Epithelial cell of alveolus of lung (primary cell): ENCODE data around the gene ZNF275. TPM values are rescaled to one million over a fixed set of nuclear protein-coding genes. Genes with fewer than 3 reads are reported as not detected.

ENCODE experiments used
- total RNA-seq: library from RNA; depleted of rRNA; stranded (reverse); fragments of >200 nt; gene quantifications from 2 replicates; pipeline ENCODE4 v1.2.1, GENCODE V29; 2015

ZNF275 gene
- total RNA-seq: 8.1 and 14.2 TPM in 2 replicates

GRCh38 chrX:153333821-153334653 is at the start of gene ZNF275:
ZNF275 (plus strand) TSS chrX:153334153; CDS start chrX:153336680, 2,527 bp downstream.

GRCh38 chrX:153321381-153322124 is 12.4 kb upstream of the ZNF275 start, which contains the start of gene PNMA6F:
PNMA6F (minus strand) TSS chrX:153321767; CDS start chrX:153320674, 1,093 bp downstream.

GRCh38 chrX:153401133-153401764 is 67.3 kb downstream of the ZNF275 start, which contains the start of gene PNMA6E:
PNMA6E (minus strand) TSS chrX:153401350; CDS start chrX:153398849, 2,501 bp downstream.

Other genes starting within 250 kb of the ZNF275 start
- not detected in 2 replicates for gene MAGEA1, start 154.9 kb upstream of the ZNF275 start, total RNA-seq
- gene PNMA6F, start 12.4 kb upstream of the ZNF275 start, total RNA-seq: not detected in 2 replicates
- not detected in 2 replicates for gene PNMA6E, start 67.2 kb downstream of the ZNF275 start, total RNA-seq
- 0.32 and 0.39 TPM in 2 replicates for gene ZFP92, start 77.3 kb downstream of the ZNF275 start, total RNA-seq
- gene TREX2, start 111.9 kb downstream of the ZNF275 start, total RNA-seq: 0.13 TPM in 1 of 2 replicates, not detected in the other
- 11.8 and 27.9 TPM in 2 replicates for gene HAUS7, start 136.4 kb downstream of the ZNF275 start, total RNA-seq
- gene BGN, start 160.8 kb downstream of the ZNF275 start, total RNA-seq: 37.9 and 67.1 TPM in 2 replicates
- gene ATP2B3, start 183.5 kb downstream of the ZNF275 start, total RNA-seq: not detected in 2 replicates